EH (cell line): Measurements from ENCODE around the gene FAM114A1.

Experiments used
- DNase-seq: peaks from one replicate; pipeline ENCODE4 v3.0.0-alpha.2; 2015; ENCODE audit warnings: low read depth

FAM114A1 gene

GRCh38 chr4:38859501-38859900 is 8.1 kb upstream of the FAM114A1 start:
- DNase-seq: no peak

- DNase-seq: peak; percentile 21
Observed at GRCh38 chr4:38860788-38861424, 6.7 kb upstream of the FAM114A1 start.

GRCh38 chr4:38861791-38862190 is 5.8 kb upstream of the FAM114A1 start:
- DNase-seq: peak; percentile 76

GRCh38 chr4:38865445-38865844 is 2.2 kb upstream of the FAM114A1 start:
- DNase-seq: no peak

GRCh38 chr4:38866973-38867477 is 581 bp upstream of the FAM114A1 start:
- DNase-seq: no peak

GRCh38 chr4:38868059-38868960 is 704 bp downstream of the FAM114A1 start:
- peak; percentile 62 for DNase-seq

- DNase-seq: peak; percentile 63
Observed at GRCh38 chr4:38869511-38869910, 1.9 kb downstream of the FAM114A1 start.

- peak; percentile 42 for DNase-seq
Observed at GRCh38 chr4:38870098-38870808, 2.6 kb downstream of the FAM114A1 start.

GRCh38 chr4:38871593-38871992 is 4.0 kb downstream of the FAM114A1 start:
- peak; percentile 23 for DNase-seq

GRCh38 chr4:38872620-38873019 is 5.0 kb downstream of the FAM114A1 start:
- peak; percentile 90 for DNase-seq

- no peak for DNase-seq
Observed at GRCh38 chr4:38873290-38873944, 5.8 kb downstream of the FAM114A1 start.

- DNase-seq: no peak
Observed at GRCh38 chr4:38876636-38877035, 9.0 kb downstream of the FAM114A1 start.

- no peak for DNase-seq
Observed at GRCh38 chr4:38884254-38884653, 16.6 kb downstream of the FAM114A1 start.

- DNase-seq: peak; percentile 87
Observed at GRCh38 chr4:38889143-38889542, 21.5 kb downstream of the FAM114A1 start.

GRCh38 chr4:38891051-38891983 is 23.7 kb downstream of the FAM114A1 start:
- no peak for DNase-seq

- no peak for DNase-seq
Observed at GRCh38 chr4:38894322-38894982, 26.8 kb downstream of the FAM114A1 start.

- DNase-seq: no peak
Observed at GRCh38 chr4:38896940-38897339, 29.3 kb downstream of the FAM114A1 start.

- no peak for DNase-seq
Observed at GRCh38 chr4:38898245-38898644, 30.6 kb downstream of the FAM114A1 start.

GRCh38 chr4:38902221-38902620 is 34.6 kb downstream of the FAM114A1 start:
- DNase-seq: no peak

- peak; percentile 29 for DNase-seq
Observed at GRCh38 chr4:38902695-38903094, 35.1 kb downstream of the FAM114A1 start.
